ENCODE results near the gene PAPOLB. TPM values are rescaled to one million over a fixed set of nuclear protein-coding genes. Genes with fewer than 3 reads are reported as not detected.

The PAPOLB gene
- total and polyA plus RNA-seq, 2 of the 4 experiments (the other 2 are of a cell fraction), result under 0.01 TPM; not detected in 1

DNA sequence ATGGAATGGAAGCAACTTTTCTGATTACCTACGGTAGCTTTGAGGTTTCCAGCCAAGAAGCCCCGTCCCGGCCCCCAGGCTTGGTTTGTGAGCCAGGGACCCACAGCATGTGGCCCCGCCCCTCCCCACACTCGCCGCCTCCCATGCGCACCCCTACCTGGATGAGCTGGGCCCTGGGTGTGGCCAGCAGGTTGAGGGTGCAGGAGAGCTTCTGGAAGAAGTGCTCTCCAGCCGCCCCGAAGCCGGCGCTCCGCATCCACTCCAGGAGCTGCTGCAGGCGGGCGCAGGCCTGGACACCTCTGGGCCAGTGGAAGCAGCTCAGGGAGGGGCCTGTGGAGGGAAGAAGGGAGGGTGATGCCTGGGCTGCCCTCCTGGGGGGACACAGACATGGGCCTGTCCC, 46.7 kb downstream of the PAPOLB start:
- Histone ChIP-seq H3K79me1 (ENCODE audit: low read depth in 1 of 2, low read length in 2 of 2) (no peaks in the 10 kb centered on the region), H4K20me1 (ENCODE audit: insufficient read depth, low read length) (no peaks in the 10 kb centered on the region), H3K4ac (ENCODE audit: low read depth, low read length) (no peak overlapping the region), H2BK5ac (ENCODE audit: low read depth, low read length, poor library complexity, severe bottlenecking) (no peak overlapping the region), H3K9me1 (ENCODE audit: insufficient read depth, low read length) (no peaks in the 10 kb centered on the region; the same call in 1 of the 2 replicates), H2BK15ac (ENCODE audit: low read depth, low read length) (no peak overlapping the region), H3K18ac (ENCODE audit: low read depth, low read length) (no peak overlapping the region), H4K5ac (ENCODE audit: low read depth, low read length) (no peak overlapping the region), H3K4me2 (ENCODE audit: low read depth, low read length) (no peak overlapping the region), H3K4me3 (ENCODE audit: insufficient read depth, low read depth, low read length) (no peak overlapping the region), H3K56ac (ENCODE audit: extremely low read depth, insufficient read depth, low read length) (no peak overlapping the region), H3K9ac (ENCODE audit: low read depth, low read length) (no peak overlapping the region), H4K8ac (ENCODE audit: low read depth in 2 of 2, low read length in 2 of 2) (no peak overlapping the region), H3K23ac (ENCODE audit: low read depth, low read length) (no peak overlapping the region), H2AK9ac (replicated peaks; ENCODE audit: low read depth, low read length, poor library complexity) (no peak overlapping the region), H3K14ac (replicated peaks; ENCODE audit: low read depth, low read length) (no peak overlapping the region), H2BK120ac (ENCODE audit: low read depth, low read length) (no peak overlapping the region), H2AK5ac (ENCODE audit: low read depth, low read length) (no peak overlapping the region), H3K36me3 (ENCODE audit: control insufficient read depth, insufficient read depth, low read length) (no peaks in the 10 kb centered on the region), H3K9me3 (ENCODE audit: control insufficient read depth, insufficient read depth, low read length) (peaks cover 6% of the 10 kb centered on the region), H3K27me3 (ENCODE audit: control insufficient read depth, insufficient read depth, low read length) (no peaks in the 10 kb centered on the region; the same call in 1 of the 2 replicates), H3K27ac (ENCODE audit: insufficient read depth, low read length) (no peak overlapping the region), H4K91ac (ENCODE audit: insufficient read depth, low read depth, low read length) (no peak overlapping the region), H2AFZ (replicated peaks; ENCODE audit: low read length, poor library complexity) (no peak overlapping the region), H2BK20ac (ENCODE audit: low read depth, low read length) (no peak overlapping the region), H3K4me1 (ENCODE audit: control insufficient read depth, insufficient read depth, low read length) (no peaks in the 10 kb centered on the region)
- DNase-seq (no peak), ATAC-seq (ENCODE audit: low read depth) (no peak)
- ChIA-PET POLR2A (ENCODE audit: unreplicated experiment) (no interaction called here), CTCF (interaction anchor here (1.0 kb wide), 1 partner anchor 270 kb away, joined by 3 read pairs; no protein-coding TSS in a partner anchor)
- no peak for TF ChIP-seq SMC3 (IDR thresholded peaks at IDR 0.05; ENCODE audit: low read depth, low read length)
- TF ChIP-seq RFX5 (IDR thresholded peaks at IDR 0.05; ENCODE audit: low read depth, low read length), result no peak
- TF ChIP-seq BHLHE40 (IDR thresholded peaks at IDR 0.05; ENCODE audit: low read depth, low read length), result no peak
- intact Hi-C loops (cut with micrococcal nuclease), result no loop called here
- dilution Hi-C loops (cut with HindIII; ENCODE audit: low sequenced_read_pairs, unreplicated experiment), result no loop called here
- in situ Hi-C loops (cut with MboI; ENCODE audit: low sequenced_read_pairs), result no loop called here
- BruUV-seq (replicated peaks), result no TSS peak
- no CpG with 5 or more reads among the region's 14 CpGs for WGBS, 2 experiments (ENCODE audit: extremely low coverage in 2 of 2, insufficient read length in 1 of 2)
